ENCODE data around the gene TIPARP. TPM values are rescaled to one million over a fixed set of nuclear protein-coding genes. Genes with fewer than 3 reads are reported as not detected.
A peak's percentile ranks its signal among the peaks of the same experiment; 100 is the strongest.
"Not testable (repeated sequence)": the region's sequence is repeated elsewhere in the genome, so short reads cannot be mapped to it uniquely, and the experiment has no call there.

Gene TIPARP
- total and polyA plus RNA-seq, 2 donors (not counting 1 experiment from before 2014, with no cell fraction given): 8.6 to 22.1 TPM

- H3K9me3 ChIP-seq (ENCODE audit: control insufficient read depth, insufficient read depth, low read depth, low read length): no peaks in the 10 kb centered on the region
- no peaks in the 10 kb centered on the region for H3K79me2 ChIP-seq (ENCODE audit: control insufficient read depth, insufficient read depth, low read length)
- TF ChIP-seq CTCF (conservative IDR thresholded peaks at IDR 0.05 in 1 of 2, IDR thresholded peaks at IDR 0.05 in 1 of 2; ENCODE audit: low read depth in 1 of 2, low read length in 2 of 2): no peak
- no peak overlapping the region for H2AFZ ChIP-seq (ENCODE audit: low read length)
- no peaks in the 10 kb centered on the region for H3K4me1 ChIP-seq (ENCODE audit: control insufficient read depth, extremely low read depth, insufficient read depth, low read length)
- no peak overlapping the region for H3K27ac ChIP-seq (ENCODE audit: insufficient read depth, low read length)
- no peak for DNase-seq (ENCODE audit: low read depth in 2 of 2)
- no peak overlapping the region for H3K9ac ChIP-seq (ENCODE audit: insufficient read depth, low read length)
- H3K4me2 ChIP-seq (ENCODE audit: extremely low read depth, insufficient read depth, low read length): no peak overlapping the region
- no peaks in the 10 kb centered on the region for H3K27me3 ChIP-seq (ENCODE audit: control insufficient read depth, insufficient read depth, low read length)
- no peaks in the 10 kb centered on the region for H4K20me1 ChIP-seq (ENCODE audit: control insufficient read depth, extremely low read depth, insufficient read depth, low read length)
- H3K36me3 ChIP-seq (ENCODE audit: control insufficient read depth, insufficient read depth, low read length): no peaks in the 10 kb centered on the region
- no peak overlapping the region for H3K4me3 ChIP-seq (replicated peaks in 1 of 4; ENCODE audit: control extremely low read depth in 1 of 4, insufficient read depth in 1 of 4, low read depth in 3 of 4, low read length in 4 of 4)
Measured at GRCh38 chr3:156732715-156733421, 58.5 kb downstream of the TIPARP start.

- not testable (repeated sequence) for H3K79me2 ChIP-seq (ENCODE audit: control insufficient read depth, insufficient read depth, low read length); H3K4me1 ChIP-seq (ENCODE audit: control insufficient read depth, extremely low read depth, insufficient read depth, low read length); H3K36me3 ChIP-seq (ENCODE audit: control insufficient read depth, insufficient read depth, low read length); H3K27me3 ChIP-seq (ENCODE audit: control insufficient read depth, insufficient read depth, low read length); H3K4me3 ChIP-seq (replicated peaks in 1 of 4; ENCODE audit: control extremely low read depth in 1 of 4, insufficient read depth in 1 of 4, low read depth in 3 of 4, low read length in 4 of 4); H4K20me1 ChIP-seq (ENCODE audit: control insufficient read depth, extremely low read depth, insufficient read depth, low read length); H3K9me3 ChIP-seq (ENCODE audit: control insufficient read depth, insufficient read depth, low read depth, low read length); H3K27ac ChIP-seq (ENCODE audit: insufficient read depth, low read length); H3K9ac ChIP-seq (ENCODE audit: insufficient read depth, low read length); H3K4me2 ChIP-seq (ENCODE audit: extremely low read depth, insufficient read depth, low read length); H2AFZ ChIP-seq (ENCODE audit: low read length)
- peak in 1 of 2 donors; percentile 43 for DNase-seq (ENCODE audit: low read depth in 2 of 2)
Measured at GRCh38 chr3:156734661-156735060, 60.3 kb downstream of the TIPARP start.

- no peaks in the 10 kb centered on the region for H3K79me2 ChIP-seq (ENCODE audit: control insufficient read depth, insufficient read depth, low read length)
- H3K4me2 ChIP-seq (ENCODE audit: extremely low read depth, insufficient read depth, low read length): no peak overlapping the region
Measured at GRCh38 chr3:156735471-156735870, 61.1 kb downstream of the TIPARP start.

GRCh38 chr3:156737049-156737448, 62.7 kb downstream of the TIPARP start:
- H4K20me1 ChIP-seq (ENCODE audit: control insufficient read depth, extremely low read depth, insufficient read depth, low read length); H3K79me2 ChIP-seq (ENCODE audit: control insufficient read depth, insufficient read depth, low read length); H3K9ac ChIP-seq (ENCODE audit: insufficient read depth, low read length); H3K4me1 ChIP-seq (ENCODE audit: control insufficient read depth, extremely low read depth, insufficient read depth, low read length); H3K27me3 ChIP-seq (ENCODE audit: control insufficient read depth, insufficient read depth, low read length); H3K4me3 ChIP-seq (replicated peaks in 1 of 4; ENCODE audit: control extremely low read depth in 1 of 4, insufficient read depth in 1 of 4, low read depth in 3 of 4, low read length in 4 of 4); H3K36me3 ChIP-seq (ENCODE audit: control insufficient read depth, insufficient read depth, low read length); H3K9me3 ChIP-seq (ENCODE audit: control insufficient read depth, insufficient read depth, low read depth, low read length); H2AFZ ChIP-seq (ENCODE audit: low read length); DNase-seq (ENCODE audit: low read depth in 2 of 2); H3K27ac ChIP-seq (ENCODE audit: insufficient read depth, low read length); H3K4me2 ChIP-seq (ENCODE audit: extremely low read depth, insufficient read depth, low read length): not testable (repeated sequence)

More at GRCh38 chr3:156735471-156735870, 61.1 kb downstream of the TIPARP start:
- Histone ChIP-seq H3K9me3 (ENCODE audit: control insufficient read depth, insufficient read depth, low read depth, low read length) (no peaks in the 10 kb centered on the region), H3K27ac (ENCODE audit: insufficient read depth, low read length) (no peak overlapping the region), H3K4me1 (ENCODE audit: control insufficient read depth, extremely low read depth, insufficient read depth, low read length) (no peaks in the 10 kb centered on the region), H2AFZ (ENCODE audit: low read length) (no peak overlapping the region), H4K20me1 (ENCODE audit: control insufficient read depth, extremely low read depth, insufficient read depth, low read length) (no peaks in the 10 kb centered on the region), H3K9ac (ENCODE audit: insufficient read depth, low read length) (no peak overlapping the region), H3K27me3 (ENCODE audit: control insufficient read depth, insufficient read depth, low read length) (no peaks in the 10 kb centered on the region), H3K36me3 (ENCODE audit: control insufficient read depth, insufficient read depth, low read length) (no peaks in the 10 kb centered on the region), H3K4me3 (replicated peaks in 1 of 4; ENCODE audit: control extremely low read depth in 1 of 4, insufficient read depth in 1 of 4, low read depth in 3 of 4, low read length in 4 of 4) (no peak overlapping the region)
- DNase-seq (ENCODE audit: low read depth in 2 of 2): no peak
- TF ChIP-seq EZH2 (IDR thresholded peaks at IDR 0.05; ENCODE audit: low read length, missing control alignments): no peak
- TF ChIP-seq CTCF (conservative IDR thresholded peaks at IDR 0.05 in 1 of 2, IDR thresholded peaks at IDR 0.05 in 1 of 2; ENCODE audit: low read depth in 1 of 2, low read length in 2 of 2): no peak
